K562 (cell line): ENCODE results near the gene MEGF11. TPM values are rescaled to one million over a fixed set of nuclear protein-coding genes. Genes with fewer than 3 reads are reported as not detected.

ENCODE experiments used
- HCFC1 ChIP-seq: IDR thresholded peaks from 2 replicates; pipeline ENCODE4 v1.6.1; 2012; ENCODE audit warnings: low read depth, low read length, improper control_type of control experiment
- PRMT5 ChIP-seq: sonication (generic); formaldehyde crosslinking; IDR thresholded peaks from 2 replicates; pipeline ENCODE4 v1.5.0; 2020; ENCODE audit warnings: missing genetic modification reagents
- polyA plus RNA-seq, 8 experiments: library from polyadenylated mRNA; depleted of rRNA in 4 of 8; stranded (reverse) in 5 of 8; unstranded in 3 of 8; fragments of >200 nt; fragmentation: Nextera tagmentation in 2 of 8; fragmentation: Illumina TruSeq in 1 of 8; extraction: Ambion mirVana in 2 of 8; extraction: Trizol in 1 of 8; gene quantifications; 2 replicates each; pipeline versions ENCODE4 v1.2.1 to v1.2.3, GENCODE V29; 2011 to 2014; ENCODE audit warnings: inconsistent platforms in 1 of 8, missing spikeins in 1 of 8
- total RNA-seq, 7 experiments: library from RNA; depleted of rRNA in 6 of 7; stranded (reverse); fragments of >200 nt in 6 of 7; fragmentation: Illumina TruSeq in 2 of 7; extraction: Trizol in 2 of 7; gene quantifications; 2 replicates each; pipeline versions ENCODE4 v1.2.1 to v1.2.3, GENCODE V29; 2011 to 2021; ENCODE audit warnings: low replicate concordance in 1 of 7
- TF ChIP-seq, protein P1 (sequence below): sonication (generic); formaldehyde crosslinking; IDR thresholded peaks from 2 replicates; pipeline ENCODE4 v1.8.0; 2022; ENCODE audit warnings: mild to moderate bottlenecking, missing genetic modification reagents
- TF ChIP-seq, protein P2 (sequence below): fragments of 250-450 bp; sonication (Bioruptor Pico); IDR thresholded peaks from 2 replicates; pipeline ENCODE4 v1.4.0; 2020; ENCODE audit warnings: mild to moderate bottlenecking
- TF ChIP-seq, protein P3 (sequence below), 2 experiments: fragments of 150-350 bp in 1 of 2; IDR thresholded peaks; 2 replicates each; pipeline ENCODE4 v1.6.1; 2012 to 2016; ENCODE audit warnings: low read depth in 2 of 2, low read length in 2 of 2, mild to moderate bottlenecking in 1 of 2, moderate library complexity in 1 of 2

Gene MEGF11
- total and polyA plus RNA-seq, 9 of the 15 experiments (the other 6 are each of a cell fraction or from before 2014, with no cell fraction given), result 0.06 to 0.23 (median 0.20) TPM; not detected in 6

DNA sequence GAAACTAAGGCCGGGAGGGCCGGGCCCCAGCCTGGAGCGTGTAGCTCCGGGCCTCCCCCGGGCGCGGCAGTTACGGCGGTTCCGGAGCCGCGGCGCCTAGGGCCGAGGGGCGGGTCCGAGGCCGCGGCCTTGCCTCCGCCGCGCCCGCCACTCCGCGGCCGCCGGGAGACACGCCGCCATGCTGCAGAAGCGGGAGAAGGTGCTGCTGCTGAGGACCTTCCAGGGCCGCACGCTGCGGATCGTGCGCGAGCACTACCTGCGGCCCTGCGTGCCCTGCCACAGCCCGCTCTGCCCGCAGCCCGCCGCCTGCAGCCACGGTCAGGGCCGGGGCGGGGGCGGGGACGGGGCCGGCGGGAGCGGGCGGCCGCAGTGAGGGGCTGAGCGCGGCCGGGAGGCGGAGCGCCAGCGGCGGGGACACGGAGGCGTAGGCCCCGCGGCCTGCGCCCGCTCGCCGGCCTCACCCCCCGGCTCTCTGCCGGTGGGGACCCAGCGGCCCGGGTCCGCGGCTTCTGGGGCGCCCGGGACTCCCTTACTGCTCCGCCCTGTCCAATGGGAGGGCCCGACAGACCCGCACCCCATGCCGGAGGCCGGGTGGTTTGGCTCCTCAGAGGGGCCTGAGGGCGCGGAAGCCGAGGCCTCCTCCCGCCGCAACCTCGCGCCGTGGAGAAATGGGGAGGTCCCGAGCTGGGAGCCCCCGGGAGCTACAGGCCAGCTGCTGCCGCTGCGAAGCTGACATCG lies 40.0 kb upstream of the MEGF11 start, which contains the start of gene DIS3L (continued):
- TF ChIP-seq, protein P1, sequence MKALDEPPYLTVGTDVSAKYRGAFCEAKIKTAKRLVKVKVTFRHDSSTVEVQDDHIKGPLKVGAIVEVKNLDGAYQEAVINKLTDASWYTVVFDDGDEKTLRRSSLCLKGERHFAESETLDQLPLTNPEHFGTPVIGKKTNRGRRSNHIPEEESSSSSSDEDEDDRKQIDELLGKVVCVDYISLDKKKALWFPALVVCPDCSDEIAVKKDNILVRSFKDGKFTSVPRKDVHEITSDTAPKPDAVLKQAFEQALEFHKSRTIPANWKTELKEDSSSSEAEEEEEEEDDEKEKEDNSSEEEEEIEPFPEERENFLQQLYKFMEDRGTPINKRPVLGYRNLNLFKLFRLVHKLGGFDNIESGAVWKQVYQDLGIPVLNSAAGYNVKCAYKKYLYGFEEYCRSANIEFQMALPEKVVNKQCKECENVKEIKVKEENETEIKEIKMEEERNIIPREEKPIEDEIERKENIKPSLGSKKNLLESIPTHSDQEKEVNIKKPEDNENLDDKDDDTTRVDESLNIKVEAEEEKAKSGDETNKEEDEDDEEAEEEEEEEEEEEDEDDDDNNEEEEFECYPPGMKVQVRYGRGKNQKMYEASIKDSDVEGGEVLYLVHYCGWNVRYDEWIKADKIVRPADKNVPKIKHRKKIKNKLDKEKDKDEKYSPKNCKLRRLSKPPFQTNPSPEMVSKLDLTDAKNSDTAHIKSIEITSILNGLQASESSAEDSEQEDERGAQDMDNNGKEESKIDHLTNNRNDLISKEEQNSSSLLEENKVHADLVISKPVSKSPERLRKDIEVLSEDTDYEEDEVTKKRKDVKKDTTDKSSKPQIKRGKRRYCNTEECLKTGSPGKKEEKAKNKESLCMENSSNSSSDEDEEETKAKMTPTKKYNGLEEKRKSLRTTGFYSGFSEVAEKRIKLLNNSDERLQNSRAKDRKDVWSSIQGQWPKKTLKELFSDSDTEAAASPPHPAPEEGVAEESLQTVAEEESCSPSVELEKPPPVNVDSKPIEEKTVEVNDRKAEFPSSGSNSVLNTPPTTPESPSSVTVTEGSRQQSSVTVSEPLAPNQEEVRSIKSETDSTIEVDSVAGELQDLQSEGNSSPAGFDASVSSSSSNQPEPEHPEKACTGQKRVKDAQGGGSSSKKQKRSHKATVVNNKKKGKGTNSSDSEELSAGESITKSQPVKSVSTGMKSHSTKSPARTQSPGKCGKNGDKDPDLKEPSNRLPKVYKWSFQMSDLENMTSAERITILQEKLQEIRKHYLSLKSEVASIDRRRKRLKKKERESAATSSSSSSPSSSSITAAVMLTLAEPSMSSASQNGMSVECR (CRISPR knock-in tag), result peak; percentile 51; the same call in 1 of the 2 replicates
- TF ChIP-seq, protein P2, sequence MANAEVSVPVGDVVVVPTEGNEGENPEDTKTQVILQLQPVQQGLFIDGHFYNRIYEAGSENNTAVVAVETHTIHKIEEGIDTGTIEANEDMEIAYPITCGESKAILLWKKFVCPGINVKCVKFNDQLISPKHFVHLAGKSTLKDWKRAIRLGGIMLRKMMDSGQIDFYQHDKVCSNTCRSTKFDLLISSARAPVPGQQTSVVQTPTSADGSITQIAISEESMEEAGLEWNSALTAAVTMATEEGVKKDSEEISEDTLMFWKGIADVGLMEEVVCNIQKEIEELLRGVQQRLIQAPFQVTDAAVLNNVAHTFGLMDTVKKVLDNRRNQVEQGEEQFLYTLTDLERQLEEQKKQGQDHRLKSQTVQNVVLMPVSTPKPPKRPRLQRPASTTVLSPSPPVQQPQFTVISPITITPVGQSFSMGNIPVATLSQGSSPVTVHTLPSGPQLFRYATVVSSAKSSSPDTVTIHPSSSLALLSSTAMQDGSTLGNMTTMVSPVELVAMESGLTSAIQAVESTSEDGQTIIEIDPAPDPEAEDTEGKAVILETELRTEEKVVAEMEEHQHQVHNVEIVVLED, result peak; percentile 75
- peak; percentile 15; the same call in 1 of the 2 replicates for TF ChIP-seq HCFC1
- TF ChIP-seq PRMT5 (CRISPR knock-in tag), result 0 out of 2 replicates have a peak, but pooled peaks have one; percentile 34
- TF ChIP-seq, protein P3, sequence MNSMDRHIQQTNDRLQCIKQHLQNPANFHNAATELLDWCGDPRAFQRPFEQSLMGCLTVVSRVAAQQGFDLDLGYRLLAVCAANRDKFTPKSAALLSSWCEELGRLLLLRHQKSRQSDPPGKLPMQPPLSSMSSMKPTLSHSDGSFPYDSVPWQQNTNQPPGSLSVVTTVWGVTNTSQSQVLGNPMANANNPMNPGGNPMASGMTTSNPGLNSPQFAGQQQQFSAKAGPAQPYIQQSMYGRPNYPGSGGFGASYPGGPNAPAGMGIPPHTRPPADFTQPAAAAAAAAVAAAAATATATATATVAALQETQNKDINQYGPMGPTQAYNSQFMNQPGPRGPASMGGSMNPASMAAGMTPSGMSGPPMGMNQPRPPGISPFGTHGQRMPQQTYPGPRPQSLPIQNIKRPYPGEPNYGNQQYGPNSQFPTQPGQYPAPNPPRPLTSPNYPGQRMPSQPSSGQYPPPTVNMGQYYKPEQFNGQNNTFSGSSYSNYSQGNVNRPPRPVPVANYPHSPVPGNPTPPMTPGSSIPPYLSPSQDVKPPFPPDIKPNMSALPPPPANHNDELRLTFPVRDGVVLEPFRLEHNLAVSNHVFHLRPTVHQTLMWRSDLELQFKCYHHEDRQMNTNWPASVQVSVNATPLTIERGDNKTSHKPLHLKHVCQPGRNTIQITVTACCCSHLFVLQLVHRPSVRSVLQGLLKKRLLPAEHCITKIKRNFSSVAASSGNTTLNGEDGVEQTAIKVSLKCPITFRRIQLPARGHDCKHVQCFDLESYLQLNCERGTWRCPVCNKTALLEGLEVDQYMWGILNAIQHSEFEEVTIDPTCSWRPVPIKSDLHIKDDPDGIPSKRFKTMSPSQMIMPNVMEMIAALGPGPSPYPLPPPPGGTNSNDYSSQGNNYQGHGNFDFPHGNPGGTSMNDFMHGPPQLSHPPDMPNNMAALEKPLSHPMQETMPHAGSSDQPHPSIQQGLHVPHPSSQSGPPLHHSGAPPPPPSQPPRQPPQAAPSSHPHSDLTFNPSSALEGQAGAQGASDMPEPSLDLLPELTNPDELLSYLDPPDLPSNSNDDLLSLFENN (IDR thresholded peaks at IDR 0.05; ENCODE audit: low read depth in 2 of 2, low read length in 2 of 2), result 0 out of 4 replicates have a peak, but pooled peaks of 1 of the 2 experiments have one; percentile 34
- TF ChIP-seq, all 486 proteins: peak for 61
